Measurements from ENCODE around the gene CMIP.

CMIP gene

DNA sequence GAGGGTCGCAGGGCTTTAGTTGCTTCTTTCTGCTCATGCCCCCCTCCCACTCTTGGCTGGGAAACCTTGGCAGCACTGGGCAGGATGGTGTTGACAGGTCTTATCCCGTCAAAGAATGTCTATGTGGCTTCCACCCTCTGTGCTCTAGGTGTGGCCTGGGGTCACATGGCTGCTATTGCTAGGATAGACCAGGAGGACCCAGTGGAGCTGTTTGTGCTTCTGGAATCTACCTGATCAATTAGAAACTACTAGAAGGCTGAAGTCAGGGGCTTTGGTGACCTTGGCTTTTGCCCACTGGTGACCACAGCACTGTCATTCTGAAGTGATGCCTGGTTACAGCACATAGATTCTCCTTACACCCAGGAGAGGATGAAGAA, 105.8 kb downstream of the CMIP start:
- TF ChIP-seq EZH2phosphoT487 (IDR thresholded peaks at IDR 0.05; ENCODE audit: borderline replicate concordance) = no peak
- TF ChIP-seq, protein P1, sequence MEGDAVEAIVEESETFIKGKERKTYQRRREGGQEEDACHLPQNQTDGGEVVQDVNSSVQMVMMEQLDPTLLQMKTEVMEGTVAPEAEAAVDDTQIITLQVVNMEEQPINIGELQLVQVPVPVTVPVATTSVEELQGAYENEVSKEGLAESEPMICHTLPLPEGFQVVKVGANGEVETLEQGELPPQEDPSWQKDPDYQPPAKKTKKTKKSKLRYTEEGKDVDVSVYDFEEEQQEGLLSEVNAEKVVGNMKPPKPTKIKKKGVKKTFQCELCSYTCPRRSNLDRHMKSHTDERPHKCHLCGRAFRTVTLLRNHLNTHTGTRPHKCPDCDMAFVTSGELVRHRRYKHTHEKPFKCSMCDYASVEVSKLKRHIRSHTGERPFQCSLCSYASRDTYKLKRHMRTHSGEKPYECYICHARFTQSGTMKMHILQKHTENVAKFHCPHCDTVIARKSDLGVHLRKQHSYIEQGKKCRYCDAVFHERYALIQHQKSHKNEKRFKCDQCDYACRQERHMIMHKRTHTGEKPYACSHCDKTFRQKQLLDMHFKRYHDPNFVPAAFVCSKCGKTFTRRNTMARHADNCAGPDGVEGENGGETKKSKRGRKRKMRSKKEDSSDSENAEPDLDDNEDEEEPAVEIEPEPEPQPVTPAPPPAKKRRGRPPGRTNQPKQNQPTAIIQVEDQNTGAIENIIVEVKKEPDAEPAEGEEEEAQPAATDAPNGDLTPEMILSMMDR (conservative IDR thresholded peaks at IDR 0.05; ENCODE audit: low read length) = no peak
- H3F3A ChIP-seq (ENCODE audit: low read depth) = no peaks in the 10 kb centered on the region
- H3K9me3 ChIP-seq (ENCODE audit: insufficient read depth, low read depth, low read length) = no peaks in the 10 kb centered on the region
- H3K4me1 ChIP-seq (ENCODE audit: insufficient read depth, low read length, poor library complexity, severe bottlenecking) = peaks cover 4% of the 10 kb centered on the region
- H3K27me3 ChIP-seq (ENCODE audit: insufficient read depth, low read length, poor library complexity, severe bottlenecking) = no peaks in the 10 kb centered on the region
- no peak overlapping the region for H3K9ac ChIP-seq (ENCODE audit: low read depth, low read length, poor library complexity, severe bottlenecking)
- no peak overlapping the region for H3K4me3 ChIP-seq (ENCODE audit: low read length, poor library complexity, severe bottlenecking)
- no peaks in the 10 kb centered on the region for H3K9me2 ChIP-seq (replicated peaks; ENCODE audit: low read depth, low read length)
- H3K79me2 ChIP-seq (ENCODE audit: insufficient read depth, low read length) = peaks cover 35% of the 10 kb centered on the region; the same call in 1 of the 2 replicates
- H3K36me3 ChIP-seq (ENCODE audit: insufficient read depth, low read length) = no peaks in the 10 kb centered on the region
- no peak overlapping the region for H2AFZ ChIP-seq (ENCODE audit: low read length)
- H3K4me2 ChIP-seq (ENCODE audit: low read depth, low read length, poor library complexity, severe bottlenecking) = no peak overlapping the region
- no peaks in the 10 kb centered on the region for H4K20me1 ChIP-seq (ENCODE audit: insufficient read depth, low read length, poor library complexity, severe bottlenecking)

DNA sequence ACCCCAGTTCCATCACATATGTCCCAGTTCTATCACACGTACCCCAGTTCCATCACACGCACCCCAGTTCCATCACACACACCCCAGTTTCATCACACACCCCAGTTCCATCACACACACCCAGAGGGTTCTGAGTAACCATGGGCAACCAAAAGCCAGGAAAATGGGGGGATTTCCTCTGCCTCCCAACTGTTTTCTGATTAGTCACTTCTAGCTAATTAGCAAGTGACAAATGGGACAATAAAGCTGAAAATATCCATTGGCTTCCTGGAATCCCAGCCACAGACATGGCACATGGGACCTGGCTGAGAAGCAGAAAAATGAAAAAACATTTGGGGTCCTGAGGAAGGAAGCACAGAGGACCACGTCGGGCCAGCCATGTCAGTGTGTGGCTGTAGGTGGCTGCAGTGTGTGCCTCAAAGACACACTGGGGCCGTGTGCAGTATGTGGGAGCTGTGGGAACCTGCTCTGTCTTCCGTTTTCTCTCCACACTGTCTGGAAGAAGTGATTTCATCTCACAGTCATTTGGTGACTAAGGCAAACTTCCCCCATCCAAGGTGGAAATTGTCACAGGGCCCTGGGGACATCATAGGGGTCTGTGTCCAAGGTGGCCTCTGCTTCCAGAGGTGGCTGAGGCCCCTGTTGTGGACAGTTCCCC, 106.7 kb downstream of the CMIP start:
- H3K4me3 ChIP-seq (ENCODE audit: low read length, poor library complexity, severe bottlenecking) = no peak overlapping the region
- no peaks in the 10 kb centered on the region for H3F3A ChIP-seq (ENCODE audit: low read depth)
- TF ChIP-seq, protein P1 (conservative IDR thresholded peaks at IDR 0.05; ENCODE audit: low read length) = no peak
- TF ChIP-seq EZH2phosphoT487 (IDR thresholded peaks at IDR 0.05; ENCODE audit: borderline replicate concordance) = no peak
- H3K36me3 ChIP-seq (ENCODE audit: insufficient read depth, low read length) = no peaks in the 10 kb centered on the region
- no peaks in the 10 kb centered on the region for H3K9me2 ChIP-seq (replicated peaks; ENCODE audit: low read depth, low read length)
- no peaks in the 10 kb centered on the region for H3K27me3 ChIP-seq (ENCODE audit: insufficient read depth, low read length, poor library complexity, severe bottlenecking)
- no peaks in the 10 kb centered on the region for H3K9me3 ChIP-seq (ENCODE audit: insufficient read depth, low read depth, low read length)
- no peak overlapping the region for H2AFZ ChIP-seq (ENCODE audit: low read length)
- H3K4me2 ChIP-seq (ENCODE audit: low read depth, low read length, poor library complexity, severe bottlenecking) = no peak overlapping the region
- H4K20me1 ChIP-seq (ENCODE audit: insufficient read depth, low read length, poor library complexity, severe bottlenecking) = no peaks in the 10 kb centered on the region
- peaks cover 4% of the 10 kb centered on the region for H3K4me1 ChIP-seq (ENCODE audit: insufficient read depth, low read length, poor library complexity, severe bottlenecking)
- peaks cover 31% of the 10 kb centered on the region; the same call in 1 of the 2 replicates for H3K79me2 ChIP-seq (ENCODE audit: insufficient read depth, low read length)
- no peak overlapping the region for H3K9ac ChIP-seq (ENCODE audit: low read depth, low read length, poor library complexity, severe bottlenecking)

DNA sequence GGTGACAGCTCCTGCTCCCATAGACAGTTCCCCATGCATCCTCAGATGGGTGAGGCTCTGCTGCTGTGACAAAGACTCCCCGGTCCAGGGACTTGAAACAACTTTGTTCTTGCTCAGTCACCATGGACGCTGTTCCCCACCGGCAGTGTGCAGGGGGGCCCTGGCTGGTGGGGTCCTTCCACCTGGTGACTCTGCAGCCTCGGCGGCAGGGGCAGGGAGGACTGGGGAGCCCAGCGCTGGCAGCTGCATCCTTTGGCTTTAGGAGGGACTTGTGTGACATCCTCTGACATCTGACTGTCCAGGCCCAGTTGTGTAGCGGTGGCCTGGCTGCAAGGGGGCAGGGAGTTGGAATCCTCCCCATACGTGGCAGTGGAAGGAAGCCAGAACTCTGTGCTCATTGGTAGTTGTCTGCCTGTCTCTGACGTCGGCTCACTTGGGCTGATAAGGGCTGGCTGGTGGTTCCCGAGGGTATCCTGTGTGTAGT, 107.3 kb downstream of the CMIP start:
- Histone ChIP-seq H3K79me2 (ENCODE audit: insufficient read depth, low read length) (peaks cover 31% of the 10 kb centered on the region; the same call in 1 of the 2 replicates), H3K9ac (ENCODE audit: low read depth, low read length, poor library complexity, severe bottlenecking) (no peak overlapping the region), H3K27me3 (ENCODE audit: insufficient read depth, low read length, poor library complexity, severe bottlenecking) (no peaks in the 10 kb centered on the region), H3K4me2 (ENCODE audit: low read depth, low read length, poor library complexity, severe bottlenecking) (no peak overlapping the region), H3K9me3 (ENCODE audit: insufficient read depth, low read depth, low read length) (no peaks in the 10 kb centered on the region), H3K4me1 (ENCODE audit: insufficient read depth, low read length, poor library complexity, severe bottlenecking) (peaks cover 4% of the 10 kb centered on the region), H2AFZ (ENCODE audit: low read length) (no peak overlapping the region), H4K20me1 (ENCODE audit: insufficient read depth, low read length, poor library complexity, severe bottlenecking) (no peaks in the 10 kb centered on the region), H3K9me2 (replicated peaks; ENCODE audit: low read depth, low read length) (no peaks in the 10 kb centered on the region), H3F3A (ENCODE audit: low read depth) (no peaks in the 10 kb centered on the region), H3K4me3 (ENCODE audit: low read length, poor library complexity, severe bottlenecking) (no peak overlapping the region), H3K36me3 (ENCODE audit: insufficient read depth, low read length) (no peaks in the 10 kb centered on the region)
- TF ChIP-seq EZH2phosphoT487 (IDR thresholded peaks at IDR 0.05; ENCODE audit: borderline replicate concordance) = no peak
- TF ChIP-seq, protein P1 (conservative IDR thresholded peaks at IDR 0.05; ENCODE audit: low read length) = no peak

All from Loucy (cell line).